Activated CD4-positive, alpha-beta T cell treated with anti-CD3 and anti-CD28 coated beads, Interleukin-2, amount 50 U/mL, for 16 hours (primary cell): ENCODE results near the gene EHBP1L1.

ENCODE experiments used
- DNase-seq: peaks from one replicate; pipeline ENCODE4 v3.0.0-alpha.2; 2020

EHBP1L1 gene

GRCh38 chr11:65547446-65548125, 28.3 kb upstream of the EHBP1L1 start:
- no peak for DNase-seq

GRCh38 chr11:65548395-65548794, 27.5 kb upstream of the EHBP1L1 start:
- no peak for DNase-seq

- no peak for DNase-seq
These were observed 26.8 kb upstream of the EHBP1L1 start for GRCh38 chr11:65549096-65549495.

- DNase-seq, result peak; percentile 69
These were observed 24.1 kb upstream of the EHBP1L1 start for GRCh38 chr11:65551572-65552387.

GRCh38 chr11:65552388-65552951, 23.4 kb upstream of the EHBP1L1 start:
- DNase-seq, result no peak

- peak; percentile 74 for DNase-seq
These were observed 22.4 kb upstream of the EHBP1L1 start for GRCh38 chr11:65553301-65554001.

- no peak for DNase-seq
These were observed 21.6 kb upstream of the EHBP1L1 start for GRCh38 chr11:65554057-65554818.

GRCh38 chr11:65554842-65555430, 20.9 kb upstream of the EHBP1L1 start:
- no peak for DNase-seq

- DNase-seq, result no peak
These were observed 20.1 kb upstream of the EHBP1L1 start for GRCh38 chr11:65555693-65556231.

GRCh38 chr11:65556470-65557279, 19.2 kb upstream of the EHBP1L1 start:
- no peak for DNase-seq

- DNase-seq, result no peak
These were observed 18.4 kb upstream of the EHBP1L1 start for GRCh38 chr11:65557280-65558001.

GRCh38 chr11:65558002-65558929, 17.6 kb upstream of the EHBP1L1 start, which contains the start of gene LTBP3:
LTBP3 (minus strand) TSS chr11:65558359; CDS start chr11:65557959, 400 bp downstream.
- DNase-seq, result no peak

GRCh38 chr11:65558930-65559509, 16.8 kb upstream of the EHBP1L1 start:
- DNase-seq, result no peak

GRCh38 chr11:65559535-65559934, 16.3 kb upstream of the EHBP1L1 start:
- DNase-seq, result no peak

GRCh38 chr11:65559951-65560537, 15.8 kb upstream of the EHBP1L1 start:
- no peak for DNase-seq

GRCh38 chr11:65560555-65561418, 15.1 kb upstream of the EHBP1L1 start:
- no peak for DNase-seq

- DNase-seq, result no peak
These were observed 13.8 kb upstream of the EHBP1L1 start for GRCh38 chr11:65562020-65562419.
